Medulla oblongata (tissue), 1 donor: ENCODE results near the gene SOAT2.
"Not testable (repeated sequence)": the region's sequence is repeated elsewhere in the genome, so short reads cannot be mapped to it uniquely, and the experiment has no call there.

Experiments
- DNase-seq: peaks from one replicate; pipeline ENCODE4 v3.0.0-alpha.2; 2015; ENCODE audit errors: extremely low spot score

Gene SOAT2

DNA sequence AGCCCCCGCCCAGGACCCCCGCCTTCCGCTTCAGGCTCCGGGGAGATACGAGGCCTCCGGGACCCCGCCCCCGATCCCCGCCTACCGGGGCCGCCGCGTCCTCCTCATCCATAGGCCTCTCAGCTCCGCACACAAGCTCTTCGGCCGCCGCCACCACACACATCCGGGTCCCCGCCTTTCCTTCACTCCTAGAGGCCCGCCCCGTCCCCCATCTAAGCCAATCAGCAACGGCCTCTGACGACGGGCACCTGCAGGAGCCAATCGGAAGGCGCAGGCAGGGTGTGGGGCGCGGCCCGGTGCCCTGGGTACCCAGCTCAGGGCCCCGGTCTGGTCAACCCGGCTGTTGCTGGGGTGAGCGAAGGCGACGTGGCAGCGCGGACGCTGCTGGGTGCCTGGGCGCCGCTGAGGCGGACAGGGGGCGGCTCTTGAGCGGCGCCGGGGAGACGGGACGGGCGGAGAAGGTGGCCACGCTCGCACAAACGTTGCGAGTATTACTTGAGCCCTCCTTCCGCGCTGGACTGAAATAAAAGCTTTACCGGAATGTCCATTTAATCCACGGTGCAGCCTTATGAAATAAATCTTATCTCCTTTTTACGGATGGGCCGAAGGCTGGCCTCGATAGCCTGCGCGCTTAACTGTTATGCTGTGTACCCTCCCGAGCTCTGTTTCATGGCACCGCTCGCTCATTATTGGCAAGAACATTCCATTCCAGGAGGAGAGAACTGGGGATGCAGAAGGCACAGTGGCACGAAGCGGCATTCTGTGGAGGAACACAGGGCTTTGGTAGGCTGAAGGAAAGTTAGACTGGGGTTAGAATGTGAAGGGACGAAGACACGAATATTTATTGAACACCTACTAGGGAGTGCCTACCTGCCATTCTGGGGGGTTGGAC is 23.8 kb upstream of the SOAT2 start, which contains the start of gene SPRYD3:
SPRYD3 (minus strand) TSS at position 165 of the 892 bp plus-strand sequence; CDS start at position 108, 57 bp downstream.
- peak; percentile 98 for DNase-seq

DNA sequence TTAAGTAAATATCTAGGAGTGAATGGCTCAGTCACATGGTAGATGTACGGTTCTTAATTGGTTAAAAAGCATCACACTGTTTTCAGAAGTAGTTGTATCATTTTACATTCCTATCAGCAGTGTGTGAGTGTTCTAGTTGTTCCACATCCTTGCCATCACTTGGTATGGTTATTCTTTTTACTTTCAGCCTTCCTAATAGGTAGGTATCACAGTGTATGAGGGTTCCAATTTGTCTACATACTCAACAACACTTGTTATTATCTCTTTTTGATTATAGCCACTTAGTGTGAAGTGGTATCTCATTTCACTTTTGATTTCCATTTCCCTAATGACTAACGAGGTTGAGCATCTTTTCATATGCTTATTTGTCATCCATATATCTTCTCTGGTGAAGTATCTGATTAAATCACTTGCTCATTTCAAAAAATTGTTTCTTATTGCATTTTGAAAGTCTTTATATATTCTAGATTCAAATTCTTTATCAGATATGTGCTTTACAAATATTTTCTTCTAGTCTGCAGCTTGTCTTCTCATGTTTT is 20.6 kb upstream of the SOAT2 start:
- DNase-seq, result no peak

DNA sequence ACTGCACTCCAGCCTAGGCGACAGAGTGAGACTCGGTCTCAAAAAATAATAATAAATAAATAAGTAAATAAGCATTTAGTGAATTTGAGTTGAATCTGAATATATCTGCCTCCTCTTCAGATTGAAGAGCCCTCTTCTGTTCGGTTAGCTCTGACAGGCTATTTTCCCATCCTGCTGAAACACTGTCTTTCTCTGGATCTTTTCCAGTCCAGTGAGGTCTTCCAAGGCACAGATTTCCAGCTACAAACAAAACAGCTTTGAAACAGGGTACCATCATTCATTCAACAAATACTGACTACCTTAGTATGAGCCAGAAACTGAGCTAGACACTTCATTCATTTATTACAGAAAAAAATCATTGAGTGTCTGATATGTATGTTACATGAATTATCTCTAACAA is 16.9 kb upstream of the SOAT2 start:
- no peak for DNase-seq

DNA sequence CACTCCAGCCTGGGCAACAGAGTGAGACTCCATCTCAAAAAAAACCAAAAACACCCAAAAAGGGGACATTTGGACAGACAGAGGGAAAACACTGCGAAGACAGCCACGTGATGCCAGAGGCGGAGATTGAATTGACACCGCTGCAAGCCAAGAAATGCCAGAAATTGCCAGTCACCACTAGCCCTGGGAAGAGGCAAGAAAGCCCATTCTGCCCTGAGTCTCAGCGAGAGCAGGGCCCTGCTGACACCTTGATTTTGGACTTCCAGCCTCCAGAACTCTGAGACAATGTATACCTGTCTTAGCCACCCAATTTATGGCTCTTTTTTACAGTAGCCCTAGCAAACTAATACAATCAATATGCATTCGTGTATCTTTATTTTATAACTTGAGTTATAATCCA is 13.2 kb upstream of the SOAT2 start:
- DNase-seq, result no peak

- DNase-seq, result no peak
Measured at GRCh38 chr12:53090554-53090953, 12.7 kb upstream of the SOAT2 start.

DNA sequence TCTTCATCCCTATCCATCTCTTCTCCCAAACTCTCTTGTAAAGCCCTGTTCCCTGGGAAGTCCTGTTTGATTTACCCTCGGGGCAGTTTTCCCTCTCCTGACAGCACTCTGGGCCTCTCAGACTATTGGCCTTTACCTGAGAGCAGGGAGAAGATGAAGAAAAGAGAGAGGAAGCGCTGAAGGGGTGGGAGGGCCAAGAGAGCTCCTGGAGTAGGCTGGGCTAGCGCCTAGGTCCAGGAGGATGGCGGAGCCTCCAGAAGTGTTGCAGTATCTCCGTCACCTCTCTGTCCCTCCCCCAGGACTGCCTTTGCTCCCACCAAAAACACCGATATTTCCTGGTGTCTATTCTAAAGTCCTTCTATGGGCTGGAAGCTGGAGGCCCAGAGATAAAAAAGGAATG is 11.5 kb upstream of the SOAT2 start:
- DNase-seq, result no peak

- peak; percentile 62 for DNase-seq
Measured at GRCh38 chr12:53093777-53094393, 9.4 kb upstream of the SOAT2 start.

GRCh38 chr12:53094394-53094787 is 8.9 kb upstream of the SOAT2 start:
- DNase-seq, result no peak

DNA sequence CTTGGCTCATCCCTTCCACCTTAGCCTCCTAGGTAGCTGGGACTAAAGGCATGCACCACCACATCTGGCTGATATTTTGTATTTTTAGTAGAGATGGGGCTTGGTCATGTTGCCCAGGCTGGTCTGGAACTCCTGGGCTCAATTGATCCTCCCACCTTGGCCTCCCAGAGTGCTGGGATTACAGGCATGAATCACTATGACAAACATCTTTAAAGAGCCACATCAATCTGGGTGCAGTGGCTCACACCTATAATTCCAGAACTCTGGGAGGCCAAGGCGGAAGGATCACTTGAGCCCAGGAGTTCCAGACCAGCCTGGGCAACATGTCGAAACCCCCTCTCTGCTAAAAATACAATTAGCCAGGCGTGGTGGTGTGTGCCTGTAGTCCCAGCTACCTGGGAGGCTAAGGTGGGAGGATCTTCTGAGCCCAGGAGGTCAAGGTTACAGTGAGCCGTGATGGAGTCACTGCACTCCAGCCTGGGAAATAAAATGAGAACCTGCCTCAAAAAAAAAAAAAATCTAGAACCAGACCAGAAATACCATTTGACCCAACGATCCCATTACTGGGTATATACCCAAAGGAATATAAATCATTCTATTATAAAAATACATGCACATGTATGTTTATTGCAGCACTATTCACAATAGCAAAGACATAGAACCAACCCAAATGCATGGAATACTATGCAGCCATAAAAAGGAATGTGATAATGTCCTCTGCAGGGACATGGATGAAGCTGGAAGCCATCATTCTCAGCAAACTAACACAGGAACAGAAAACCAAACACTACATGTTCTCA is 8.3 kb upstream of the SOAT2 start:
- not testable (repeated sequence) for DNase-seq

GRCh38 chr12:53095596-53095895 is 7.7 kb upstream of the SOAT2 start:
- DNase-seq, result not testable (repeated sequence)

DNA sequence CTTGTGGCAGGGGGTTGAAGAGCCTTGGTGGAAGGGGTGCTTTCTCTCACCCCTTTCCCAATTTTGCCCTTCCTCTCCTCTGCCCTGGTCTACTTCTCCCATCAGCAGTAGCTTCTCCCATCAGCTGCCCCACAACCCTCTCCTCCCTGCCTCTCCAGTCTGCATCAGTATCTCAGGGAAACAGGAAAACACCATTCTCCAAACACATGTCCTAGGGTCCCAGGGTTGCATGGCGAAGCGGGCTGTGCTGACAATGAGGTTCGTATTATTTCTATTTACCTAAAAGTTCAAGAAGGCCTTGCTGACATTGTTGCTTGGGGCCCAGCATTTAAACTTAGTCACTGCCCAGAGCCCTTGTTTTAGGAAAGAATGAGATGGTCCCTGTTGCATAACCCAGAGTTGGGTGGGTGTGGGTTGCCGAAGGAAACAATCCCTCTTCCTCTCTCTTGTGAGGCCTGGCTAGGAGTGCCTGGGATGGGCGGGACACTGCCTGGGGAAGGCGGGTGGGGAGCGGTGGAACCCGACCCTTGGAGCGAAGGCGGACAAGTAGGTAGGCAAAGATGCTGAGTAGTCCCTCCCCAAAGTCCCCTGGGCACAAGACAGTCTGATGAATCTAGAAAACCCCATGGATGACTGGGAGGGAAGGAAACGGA is 7.1 kb upstream of the SOAT2 start:
- DNase-seq, result peak; percentile 10

GRCh38 chr12:53096759-53097158 is 6.5 kb upstream of the SOAT2 start:
- DNase-seq, result no peak

- DNase-seq, result peak; percentile 10
Measured at GRCh38 chr12:53097207-53097563, 6.1 kb upstream of the SOAT2 start.

DNA sequence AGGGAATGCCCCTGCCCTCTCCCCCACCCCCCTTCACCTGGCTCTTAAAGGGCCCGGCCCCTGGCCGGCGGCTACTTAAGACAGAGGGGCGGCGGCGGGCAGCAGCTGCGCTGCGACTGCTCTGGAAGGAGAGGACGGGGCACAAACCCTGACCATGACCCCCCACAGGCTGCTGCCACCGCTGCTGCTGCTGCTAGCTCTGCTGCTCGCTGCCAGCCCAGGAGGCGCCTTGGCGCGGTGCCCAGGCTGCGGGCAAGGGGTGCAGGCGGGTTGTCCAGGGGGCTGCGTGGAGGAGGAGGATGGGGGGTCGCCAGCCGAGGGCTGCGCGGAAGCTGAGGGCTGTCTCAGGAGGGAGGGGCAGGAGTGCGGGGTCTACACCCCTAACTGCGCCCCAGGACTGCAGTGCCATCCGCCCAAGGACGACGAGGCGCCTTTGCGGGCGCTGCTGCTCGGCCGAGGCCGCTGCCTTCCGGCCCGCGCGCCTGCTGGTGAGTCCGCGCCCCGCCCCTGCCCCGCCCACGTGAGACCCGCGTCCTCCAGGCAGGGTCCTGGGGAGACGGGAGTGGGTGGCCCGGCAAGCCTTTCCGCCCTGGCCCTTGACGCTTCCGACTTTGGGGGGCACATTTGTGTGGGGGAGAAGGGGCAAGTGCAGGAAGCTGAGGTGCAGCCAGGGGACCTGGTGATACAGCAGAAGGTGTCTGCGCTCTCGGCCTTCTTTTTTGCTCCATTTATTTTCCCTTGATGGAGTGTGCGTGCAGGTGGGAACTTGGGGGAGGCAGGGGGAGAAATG is 5.5 kb upstream of the SOAT2 start, which contains the start of gene IGFBP6:
IGFBP6 (plus strand) TSS at position 104 of the 790 bp plus-strand sequence; CDS start at position 155, 51 bp downstream.
- DNase-seq, result peak; percentile 21

DNA sequence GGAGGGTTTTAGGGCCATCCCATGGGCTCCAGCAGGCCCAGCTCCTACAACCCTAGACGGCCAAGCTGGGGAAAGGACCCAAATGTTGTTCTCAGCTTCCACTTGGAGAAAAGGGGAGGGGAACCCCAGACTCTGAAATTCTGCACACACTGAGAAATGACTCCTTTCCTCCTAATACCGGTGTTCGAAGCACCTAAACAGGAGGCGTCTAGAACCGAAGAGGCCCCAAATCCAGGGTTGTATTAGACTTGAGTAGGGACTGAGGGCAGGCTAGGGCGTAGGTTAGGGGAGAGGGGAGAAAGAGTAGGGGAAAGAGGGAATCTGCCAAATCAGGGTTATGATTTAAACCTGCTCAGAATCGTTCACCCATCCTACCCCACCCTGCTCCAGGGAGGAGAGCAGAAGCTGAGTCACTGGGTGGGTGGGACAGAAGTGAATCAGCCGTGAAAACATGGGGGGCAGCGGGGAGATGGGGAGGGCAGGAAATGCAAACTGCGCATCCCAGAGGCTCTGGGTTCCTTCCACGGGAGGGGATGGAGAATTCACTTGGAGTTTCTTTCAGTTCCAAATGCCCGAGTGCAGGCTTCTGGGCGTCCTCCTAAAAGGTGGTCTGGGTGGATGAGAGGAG is 4.8 kb upstream of the SOAT2 start:
- no peak for DNase-seq

GRCh38 chr12:53099071-53099882 is 4.0 kb upstream of the SOAT2 start:
- peak; percentile 82 for DNase-seq

GRCh38 chr12:53100466-53101151 is 2.7 kb upstream of the SOAT2 start:
- DNase-seq, result no peak

DNA sequence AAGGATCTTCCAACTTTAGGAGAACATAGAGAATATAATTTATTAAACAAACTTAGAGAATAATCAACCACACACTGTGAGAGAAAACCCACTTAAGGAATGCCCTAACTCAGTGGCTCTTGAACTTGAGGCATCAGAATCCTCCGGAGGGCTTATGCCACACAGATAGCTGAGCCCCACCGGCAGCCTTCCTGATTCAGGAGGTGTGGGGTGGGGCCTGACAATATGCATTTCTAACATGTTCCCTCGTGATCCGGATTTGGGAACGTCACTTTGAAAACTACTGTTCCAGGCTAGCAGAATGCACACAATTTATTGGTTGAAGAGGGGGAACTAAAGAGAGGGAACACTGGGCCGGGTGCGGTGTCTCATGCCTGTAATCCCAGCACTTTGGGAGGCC is 2.0 kb upstream of the SOAT2 start:
- DNase-seq, result no peak
